Renal pelvis (tissue), 4 donors: ENCODE data around the gene TSPAN31. TPM values are rescaled to one million over a fixed set of nuclear protein-coding genes. Genes with fewer than 3 reads are reported as not detected.
"Not testable (repeated sequence)": the region's sequence is repeated elsewhere in the genome, so short reads cannot be mapped to it uniquely, and the experiment has no call there.

Experiments
- DNase-seq: peaks from one replicate; pipeline ENCODE4 v3.0.0-alpha.2; 2013
- polyA plus RNA-seq, 3 donors: library from polyadenylated mRNA; unstranded; fragments of 120-200 nt; gene quantifications; one replicate each; pipeline ENCODE4 v1.2.1, GENCODE V29; 2013; ENCODE audit not compliant: insufficient read length in 3 of 3

Gene TSPAN31
- polyA plus RNA-seq, 3 donors, result 81.2 to 99.3 (median 93.6) TPM

- no peak for DNase-seq
These were observed 19.2 kb downstream of the TSPAN31 start for GRCh38 chr12:57763881-57764661.

- DNase-seq, result no peak
These were observed 19.8 kb downstream of the TSPAN31 start for GRCh38 chr12:57764662-57765002.

- DNase-seq, result no peak
These were observed 20.3 kb downstream of the TSPAN31 start for GRCh38 chr12:57765003-57765697.

- no peak for DNase-seq
These were observed 21.0 kb downstream of the TSPAN31 start for GRCh38 chr12:57765698-57766463.

GRCh38 chr12:57766464-57767304 is 21.8 kb downstream of the TSPAN31 start, which contains the start of gene CYP27B1:
TSS of gene CYP27B1 (minus strand) at chr12:57767078. CDS start at chr12:57767041, 37 bp downstream.
- DNase-seq, result no peak

GRCh38 chr12:57767305-57767698 is 22.5 kb downstream of the TSPAN31 start:
- no peak for DNase-seq

- no peak for DNase-seq
These were observed 23.0 kb downstream of the TSPAN31 start for GRCh38 chr12:57767876-57768275.

GRCh38 chr12:57769594-57769993 is 24.8 kb downstream of the TSPAN31 start:
- DNase-seq, result no peak

- no peak for DNase-seq
These were observed 25.9 kb downstream of the TSPAN31 start for GRCh38 chr12:57770734-57771133.

GRCh38 chr12:57771236-57771872 is 26.5 kb downstream of the TSPAN31 start:
- peak; percentile 94 for DNase-seq

GRCh38 chr12:57771873-57772428 is 27.1 kb downstream of the TSPAN31 start, which contains the start of gene METTL1:
TSS of gene METTL1 (minus strand) at chr12:57772105. CDS start at chr12:57772083, 22 bp downstream.
- peak; percentile 98 for DNase-seq

- DNase-seq, result no peak
These were observed 27.8 kb downstream of the TSPAN31 start, which contains the start of gene EEF1AKMT3 for GRCh38 chr12:57772429-57773322. TSS of gene EEF1AKMT3 (plus strand) at chr12:57772614. CDS start at chr12:57772725, 111 bp downstream.

- not testable (repeated sequence) for DNase-seq
These were observed 29.8 kb downstream of the TSPAN31 start for GRCh38 chr12:57774634-57775033.

- no peak for DNase-seq
These were observed 30.2 kb downstream of the TSPAN31 start for GRCh38 chr12:57775044-57775443.

GRCh38 chr12:57775563-57776246 is 30.9 kb downstream of the TSPAN31 start:
- no peak for DNase-seq

- no peak for DNase-seq
These were observed 31.4 kb downstream of the TSPAN31 start for GRCh38 chr12:57776247-57776587.

- no peak for DNase-seq
These were observed 32.5 kb downstream of the TSPAN31 start for GRCh38 chr12:57777367-57777766.

- DNase-seq, result no peak
These were observed 33.1 kb downstream of the TSPAN31 start for GRCh38 chr12:57777911-57778310.

GRCh38 chr12:57779736-57780135 is 34.9 kb downstream of the TSPAN31 start:
- DNase-seq, result no peak
